ENCODE measurements around the gene TNN.
"Not testable (repeated sequence)": the region's sequence is repeated elsewhere in the genome, so short reads cannot be mapped to it uniquely, and the experiment has no call there.

The TNN gene

GRCh38 chr1:175072099-175072951 is 4.7 kb downstream of the TNN start:
- DNase-seq: no peak

DNA sequence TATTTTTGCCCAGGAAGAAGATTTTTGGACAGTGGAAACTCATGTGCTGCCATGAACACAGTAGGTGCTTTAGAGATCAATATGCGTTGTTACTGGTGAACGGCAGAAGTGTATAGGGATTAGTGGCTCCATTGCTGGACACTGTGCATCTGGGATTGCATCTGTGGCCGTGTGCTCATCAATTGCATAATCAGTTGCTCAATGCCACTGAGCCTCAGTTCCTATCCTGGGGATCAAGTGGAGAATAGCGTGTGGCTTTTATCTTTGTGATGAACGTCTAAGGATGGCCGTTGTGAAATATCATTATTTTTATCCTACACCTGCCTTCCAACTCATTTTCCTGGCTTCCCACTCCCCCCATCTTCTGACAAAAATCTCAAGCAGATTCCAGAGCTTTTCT is 5.4 kb downstream of the TNN start:
- no peak for DNase-seq

- DNase-seq: no peak
Measured at GRCh38 chr1:175073633-175074032, 6.0 kb downstream of the TNN start.

- DNase-seq: no peak
Measured at GRCh38 chr1:175075572-175076568, 8.2 kb downstream of the TNN start.

- DNase-seq: no peak
Measured at GRCh38 chr1:175077356-175078030, 9.9 kb downstream of the TNN start.

DNA sequence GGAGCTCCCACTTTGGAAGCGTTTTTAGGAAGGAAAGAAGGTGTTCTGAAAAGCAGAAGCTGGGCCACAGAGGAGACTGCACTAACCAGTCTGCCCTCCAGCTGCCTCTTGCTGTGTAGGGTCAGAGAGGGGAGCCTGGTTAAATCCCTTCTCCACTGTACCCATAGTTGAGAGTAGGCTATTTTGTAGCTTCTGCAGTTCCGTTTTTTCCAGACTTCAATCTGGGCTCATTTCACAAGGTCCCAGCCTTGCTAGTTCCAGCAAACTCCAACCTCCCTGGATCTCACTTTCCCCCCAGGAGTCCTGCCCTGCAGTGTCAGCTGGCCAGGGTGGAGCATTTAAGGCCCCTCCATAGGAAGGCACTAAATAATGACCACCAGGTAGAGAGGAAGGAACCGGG is 11.0 kb downstream of the TNN start:
- DNase-seq: no peak

DNA sequence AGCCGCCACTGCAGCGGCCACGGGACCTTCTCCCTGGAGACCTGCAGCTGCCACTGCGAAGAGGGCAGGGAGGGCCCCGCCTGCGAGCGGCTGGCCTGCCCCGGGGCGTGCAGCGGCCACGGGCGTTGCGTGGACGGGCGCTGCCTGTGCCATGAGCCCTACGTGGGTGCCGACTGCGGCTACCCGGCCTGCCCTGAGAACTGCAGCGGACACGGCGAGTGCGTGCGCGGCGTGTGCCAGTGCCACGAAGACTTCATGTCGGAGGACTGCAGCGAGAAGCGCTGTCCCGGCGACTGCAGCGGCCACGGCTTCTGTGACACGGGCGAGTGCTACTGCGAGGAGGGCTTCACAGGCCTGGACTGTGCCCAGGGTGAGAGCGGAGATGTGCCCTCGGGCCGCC is 11.7 kb downstream of the TNN start:
- DNase-seq: no peak

GRCh38 chr1:175080030-175080429 is 12.4 kb downstream of the TNN start:
- DNase-seq: no peak

- DNase-seq: no peak
Measured at GRCh38 chr1:175081983-175082382, 14.3 kb downstream of the TNN start.

GRCh38 chr1:175088525-175088951 is 20.9 kb downstream of the TNN start:
- DNase-seq: no peak

- no peak for DNase-seq
Measured at GRCh38 chr1:175089136-175089718, 21.6 kb downstream of the TNN start.

GRCh38 chr1:175090780-175091179 is 23.1 kb downstream of the TNN start:
- no peak for DNase-seq

DNA sequence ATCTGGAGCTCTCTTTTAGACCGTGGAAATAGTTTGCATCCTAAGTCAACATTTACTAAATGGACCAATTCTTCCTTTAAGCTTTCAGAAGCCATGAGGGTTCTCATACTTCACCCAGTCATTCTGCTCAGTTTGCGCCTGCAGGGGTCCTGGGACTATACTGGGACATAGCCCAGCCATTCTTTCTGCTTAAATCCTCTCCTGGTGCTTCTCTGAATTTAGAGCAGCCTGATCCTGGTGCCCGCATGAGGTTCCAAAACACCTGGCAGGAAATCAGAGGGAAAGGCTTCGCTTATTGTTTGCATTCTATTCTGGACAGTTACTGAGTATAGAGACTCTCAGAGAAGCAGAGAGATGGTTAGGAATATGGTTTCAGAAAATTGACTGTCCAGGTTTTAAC is 27.0 kb downstream of the TNN start:
- no peak for DNase-seq

DNA sequence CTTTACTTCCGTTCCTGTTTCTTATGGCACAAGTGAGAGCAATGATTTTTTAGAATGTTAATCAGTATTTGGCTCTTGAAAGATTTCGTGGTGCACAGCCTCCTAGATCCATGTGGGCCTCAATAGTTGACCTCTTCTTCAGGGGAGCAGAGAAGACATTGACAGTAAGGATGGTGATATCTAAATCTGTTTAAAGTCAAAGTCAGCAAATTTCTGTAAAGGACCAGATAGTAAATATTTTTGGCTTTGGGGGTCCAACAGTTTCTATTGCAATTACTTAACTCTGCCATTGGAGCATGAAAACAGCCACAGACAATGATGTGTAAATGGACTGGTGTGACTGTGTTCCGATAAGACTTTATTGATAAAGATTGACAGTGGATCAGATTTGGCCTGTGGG is 27.4 kb downstream of the TNN start:
- no peak for DNase-seq

GRCh38 chr1:175095978-175096607 is 28.5 kb downstream of the TNN start:
- no peak for DNase-seq

DNA sequence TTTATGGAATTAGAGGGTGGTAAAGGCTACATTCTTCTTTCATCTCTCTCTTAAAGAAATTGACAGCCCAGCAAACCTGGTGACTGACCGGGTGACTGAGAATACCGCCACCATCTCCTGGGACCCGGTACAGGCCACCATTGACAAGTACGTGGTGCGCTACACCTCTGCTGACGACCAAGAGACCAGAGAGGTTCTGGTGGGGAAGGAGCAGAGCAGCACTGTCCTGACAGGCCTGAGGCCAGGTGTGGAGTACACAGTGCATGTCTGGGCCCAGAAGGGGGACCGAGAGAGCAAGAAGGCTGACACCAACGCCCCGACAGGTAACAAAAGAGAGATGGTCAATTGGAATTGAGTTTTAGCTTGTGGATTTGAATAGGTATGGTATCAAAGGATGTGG is 29.7 kb downstream of the TNN start:
- DNase-seq: no peak

DNA sequence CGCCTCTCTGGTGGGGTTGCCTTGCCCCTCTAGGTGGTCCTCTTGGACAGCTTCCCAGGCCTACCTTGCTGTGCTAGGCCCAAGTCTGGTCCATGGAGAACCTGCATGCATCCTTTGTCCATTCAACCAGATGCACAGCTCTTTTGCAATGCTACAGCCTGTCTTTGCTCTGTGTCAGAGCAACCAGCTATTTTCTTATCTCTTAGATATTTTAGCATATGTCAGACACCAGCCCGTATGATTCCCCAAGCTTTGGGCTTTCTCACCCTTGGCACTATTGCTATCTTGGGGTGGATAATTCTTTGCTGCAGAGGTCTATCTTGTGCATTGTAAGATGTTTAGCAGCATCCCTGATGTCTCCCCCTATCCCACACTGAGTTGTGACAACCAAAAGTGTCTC is 32.3 kb downstream of the TNN start:
- DNase-seq: no peak

GRCh38 chr1:175102166-175102565 is 34.5 kb downstream of the TNN start:
- DNase-seq: not testable (repeated sequence)

DNA sequence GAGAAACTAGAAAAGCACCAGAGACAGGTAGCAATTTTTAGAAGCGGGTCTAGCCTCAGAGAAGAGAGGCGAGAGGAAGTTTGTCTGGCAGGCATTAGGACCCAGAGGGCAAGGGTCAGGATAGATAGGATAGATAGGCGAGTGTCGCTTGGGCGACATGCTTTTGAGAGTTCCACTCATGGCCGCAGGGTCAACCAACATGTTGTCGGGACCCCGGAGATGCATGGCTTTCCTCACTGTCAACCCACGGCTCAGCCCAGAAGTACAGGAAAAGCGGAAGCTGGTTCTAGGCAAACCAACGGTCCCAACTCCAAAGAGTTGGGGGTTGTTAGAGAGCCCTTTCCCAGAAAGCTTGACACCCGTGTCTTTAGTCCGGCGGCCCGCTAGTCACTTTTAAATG is 38.9 kb downstream of the TNN start:
- DNase-seq: not testable (repeated sequence)

GRCh38 chr1:175108331-175108820 is 40.7 kb downstream of the TNN start:
- not testable (repeated sequence) for DNase-seq

GRCh38 chr1:175114996-175115395 is 47.4 kb downstream of the TNN start:
- no peak for DNase-seq

GRCh38 chr1:175116210-175116798 is 48.7 kb downstream of the TNN start:
- no peak for DNase-seq
